Transverse colon (tissue), 3 donors: ENCODE results near the gene SYK.
"Not testable (repeated sequence)": the region's sequence is repeated elsewhere in the genome, so short reads cannot be mapped to it uniquely, and the experiment has no call there.

Experiments
- POLR2A ChIP-seq: fragments of 450-650 bp; IDR thresholded peaks from one replicate; pipeline ENCODE4 v1.6.1; 2016; ENCODE audit warnings: antibody characterized with exemption, mild to moderate bottlenecking, moderate library complexity
- TF ChIP-seq, protein P1 (sequence below), 5 experiments: fragments of 200-600 bp in 3 of 5; fragments of 450-650 bp in 2 of 5; sonication (generic) in 3 of 5; IDR thresholded peaks; 1 replicate in 2 of 5; 2 replicates in 3 of 5; pipeline ENCODE4 v1.5.1; 2016 to 2017; ENCODE audit warnings: antibody characterized with exemption in 5 of 5, inconsistent platforms in 3 of 5, mild to moderate bottlenecking in 2 of 5, moderate library complexity in 1 of 5

DNA sequence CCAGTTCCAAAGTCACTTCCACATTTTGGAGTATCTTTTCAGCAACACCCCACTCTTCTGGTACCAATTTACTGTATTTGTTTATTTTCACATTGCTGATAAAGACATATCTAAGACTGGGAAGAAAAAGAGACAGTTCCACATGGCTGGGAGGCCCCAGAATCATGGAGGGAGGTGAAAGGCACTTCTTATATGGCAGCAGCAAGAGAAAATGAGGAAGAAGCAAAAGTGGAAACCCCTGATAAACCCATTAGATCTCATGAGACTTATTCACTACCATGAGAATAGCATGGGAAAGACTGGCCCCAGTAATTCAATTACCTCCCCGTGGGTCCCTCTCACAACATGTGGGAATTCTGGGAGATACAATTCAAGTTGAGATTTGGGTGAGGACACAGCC lies 19.6 kb downstream of the SYK start:
- TF ChIP-seq, protein P1, sequence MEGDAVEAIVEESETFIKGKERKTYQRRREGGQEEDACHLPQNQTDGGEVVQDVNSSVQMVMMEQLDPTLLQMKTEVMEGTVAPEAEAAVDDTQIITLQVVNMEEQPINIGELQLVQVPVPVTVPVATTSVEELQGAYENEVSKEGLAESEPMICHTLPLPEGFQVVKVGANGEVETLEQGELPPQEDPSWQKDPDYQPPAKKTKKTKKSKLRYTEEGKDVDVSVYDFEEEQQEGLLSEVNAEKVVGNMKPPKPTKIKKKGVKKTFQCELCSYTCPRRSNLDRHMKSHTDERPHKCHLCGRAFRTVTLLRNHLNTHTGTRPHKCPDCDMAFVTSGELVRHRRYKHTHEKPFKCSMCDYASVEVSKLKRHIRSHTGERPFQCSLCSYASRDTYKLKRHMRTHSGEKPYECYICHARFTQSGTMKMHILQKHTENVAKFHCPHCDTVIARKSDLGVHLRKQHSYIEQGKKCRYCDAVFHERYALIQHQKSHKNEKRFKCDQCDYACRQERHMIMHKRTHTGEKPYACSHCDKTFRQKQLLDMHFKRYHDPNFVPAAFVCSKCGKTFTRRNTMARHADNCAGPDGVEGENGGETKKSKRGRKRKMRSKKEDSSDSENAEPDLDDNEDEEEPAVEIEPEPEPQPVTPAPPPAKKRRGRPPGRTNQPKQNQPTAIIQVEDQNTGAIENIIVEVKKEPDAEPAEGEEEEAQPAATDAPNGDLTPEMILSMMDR (IDR thresholded peaks at IDR 0.05), result not testable (repeated sequence)
- not testable (repeated sequence) for TF ChIP-seq POLR2A
